Transverse colon (tissue), 4 donors: ENCODE results near the gene TWSG1. TPM values are rescaled to one million over a fixed set of nuclear protein-coding genes. Genes with fewer than 3 reads are reported as not detected.

Experiments used
- DNase-seq: peaks from one replicate; pipeline ENCODE4 v3.0.0-alpha.2; 2019
- H3K27ac ChIP-seq, 4 donors: fragments of 200-600 bp; sonication (generic); 2 replicates each; pipeline ENCODE4 v1.5.1; 2016 to 2018; ENCODE audit warnings: inconsistent platforms in 4 of 4
- H3K27me3 ChIP-seq: fragments of 200-600 bp; sonication (generic); 2 replicates; pipeline ENCODE4 v1.5.1; 2017; ENCODE audit warnings: inconsistent platforms
- H3K36me3 ChIP-seq, 4 donors: fragments of 200-600 bp; sonication (generic); 2 replicates each; pipeline ENCODE4 v1.5.1; 2017 to 2019; ENCODE audit warnings: inconsistent platforms in 4 of 4
- H3K4me1 ChIP-seq, 4 donors: fragments of 200-600 bp; sonication (generic); 2 replicates each; pipeline ENCODE4 v1.5.1; 2017 to 2020; ENCODE audit warnings: inconsistent platforms in 4 of 4
- H3K4me3 ChIP-seq, 4 donors: fragments of 200-600 bp; sonication (generic); 1 replicate in 1 of 4; 2 replicates in 3 of 4; pipeline versions ENCODE4 v1.5.1 to v1.6.1; 2017 to 2019; ENCODE audit warnings: inconsistent platforms in 4 of 4
- H3K9me3 ChIP-seq, 2 donors: fragments of 200-600 bp; sonication (generic); 2 replicates each; pipeline ENCODE4 v1.5.1; 2017 to 2019; ENCODE audit warnings: inconsistent platforms in 2 of 2
- EP300 ChIP-seq: sonication (generic); formaldehyde crosslinking; IDR thresholded peaks from one replicate; pipeline ENCODE4 v1.6.1; 2017; ENCODE audit warnings: antibody characterized with exemption, low read depth
- POLR2A ChIP-seq: fragments of 450-650 bp; IDR thresholded peaks from one replicate; pipeline ENCODE4 v1.6.1; 2016; ENCODE audit warnings: antibody characterized with exemption, mild to moderate bottlenecking, moderate library complexity
- POLR2AphosphoS5 ChIP-seq, 3 donors: sonication (generic); formaldehyde crosslinking; IDR thresholded peaks; one replicate each; pipeline ENCODE4 v1.6.1; 2016; ENCODE audit warnings: antibody characterized with exemption in 3 of 3
- WGBS, 2 donors: methylation state at CpG; one replicate each; pipeline ENCODE4 v1.1.5; 2018; ENCODE audit warnings: low coverage in 1 of 2; 5-methylcytosine and 5-hydroxymethylcytosine counted together
- in situ Hi-C, 4 donors: fragments of 200-750 bp; cut with MboI; loops; one replicate each; pipeline versions ENCODE4 v1.15.0 to v1.15.1; 2017; ENCODE audit warnings: low sequenced_read_pairs in 3 of 4, low pct_ligation_motif_present in 1 of 4, low pct_unique_long_range_greater_than_20kb in 1 of 4
- intact Hi-C: fragments of 100-400 bp; cut with DNase I; formaldehyde crosslinking; loops from one replicate; pipeline ENCODE4 v1.15.1; 2023; ENCODE audit warnings: low total_unique reads
- total RNA-seq, 4 donors: library from RNA; depleted of rRNA; stranded (reverse); fragments of >200 nt; gene quantifications; one replicate each; pipeline ENCODE4 v1.1.0, GENCODE V29; 2016
- TF ChIP-seq, protein P1 (sequence below), 5 experiments: fragments of 200-600 bp in 3 of 5; fragments of 450-650 bp in 2 of 5; sonication (generic) in 3 of 5; IDR thresholded peaks; 1 replicate in 2 of 5; 2 replicates in 3 of 5; pipeline ENCODE4 v1.5.1; 2016 to 2017; ENCODE audit warnings: antibody characterized with exemption in 5 of 5, inconsistent platforms in 3 of 5, mild to moderate bottlenecking in 2 of 5, moderate library complexity in 1 of 5

Gene TWSG1
- total RNA-seq, 4 donors from 2014 or later, result 5.6 to 29.5 (median 26.5) TPM

DNA sequence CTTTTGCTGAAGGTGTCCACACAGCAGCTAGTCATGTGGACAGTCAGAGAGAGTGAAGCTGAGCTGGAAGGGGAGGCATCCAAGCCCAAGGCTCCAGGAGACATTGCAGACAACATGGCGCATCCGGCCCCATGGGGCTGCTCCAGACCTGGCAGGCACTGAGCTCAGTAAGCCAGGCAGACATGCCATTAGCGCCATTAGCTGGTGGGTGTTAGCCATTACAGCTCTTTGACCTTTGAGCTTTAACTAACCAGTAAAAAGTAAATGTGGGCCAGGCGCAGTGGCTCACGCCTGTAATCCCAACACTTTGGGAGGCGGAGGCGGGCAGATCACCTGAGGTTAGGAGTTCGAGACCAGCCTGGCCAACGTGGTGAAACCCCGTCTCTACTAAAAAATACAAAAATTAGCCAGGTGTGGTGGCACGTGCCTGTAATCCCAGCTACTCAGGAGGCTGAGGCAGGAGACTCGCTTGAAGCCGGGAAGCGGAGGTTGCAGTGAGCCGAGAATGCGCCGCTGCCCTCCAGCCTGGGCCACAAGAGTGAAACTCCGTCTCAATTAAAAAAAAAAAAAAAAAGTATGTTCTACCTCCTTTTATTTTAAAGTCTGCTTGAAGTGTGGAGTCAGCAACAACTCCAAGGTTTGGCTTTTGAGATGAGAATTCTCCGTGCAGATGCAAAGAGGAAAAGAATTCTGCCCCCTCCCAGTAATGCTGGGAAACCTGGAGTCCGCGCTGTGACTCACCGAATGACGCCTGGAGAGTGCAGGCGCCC, 69.4 kb downstream of the TWSG1 start:
- in situ Hi-C loops (no loop called here), intact Hi-C loops (no loop called here)
- no peak overlapping the region for H3K27ac ChIP-seq
- TF ChIP-seq POLR2AphosphoS5 (IDR thresholded peaks at IDR 0.05) (no peak), EP300 (no peak), POLR2A (no peak)
- TF ChIP-seq, protein P1, sequence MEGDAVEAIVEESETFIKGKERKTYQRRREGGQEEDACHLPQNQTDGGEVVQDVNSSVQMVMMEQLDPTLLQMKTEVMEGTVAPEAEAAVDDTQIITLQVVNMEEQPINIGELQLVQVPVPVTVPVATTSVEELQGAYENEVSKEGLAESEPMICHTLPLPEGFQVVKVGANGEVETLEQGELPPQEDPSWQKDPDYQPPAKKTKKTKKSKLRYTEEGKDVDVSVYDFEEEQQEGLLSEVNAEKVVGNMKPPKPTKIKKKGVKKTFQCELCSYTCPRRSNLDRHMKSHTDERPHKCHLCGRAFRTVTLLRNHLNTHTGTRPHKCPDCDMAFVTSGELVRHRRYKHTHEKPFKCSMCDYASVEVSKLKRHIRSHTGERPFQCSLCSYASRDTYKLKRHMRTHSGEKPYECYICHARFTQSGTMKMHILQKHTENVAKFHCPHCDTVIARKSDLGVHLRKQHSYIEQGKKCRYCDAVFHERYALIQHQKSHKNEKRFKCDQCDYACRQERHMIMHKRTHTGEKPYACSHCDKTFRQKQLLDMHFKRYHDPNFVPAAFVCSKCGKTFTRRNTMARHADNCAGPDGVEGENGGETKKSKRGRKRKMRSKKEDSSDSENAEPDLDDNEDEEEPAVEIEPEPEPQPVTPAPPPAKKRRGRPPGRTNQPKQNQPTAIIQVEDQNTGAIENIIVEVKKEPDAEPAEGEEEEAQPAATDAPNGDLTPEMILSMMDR (IDR thresholded peaks at IDR 0.05), result no peak
- peak overlapping the region in 1 of 4 donors; percentile 1 for H3K4me3 ChIP-seq
- no peaks in the 10 kb centered on the region for H3K27me3 ChIP-seq
- WGBS, 2 donors, result 63 to 89% methylated on average over 2 to 24 of the region's 24 CpGs
- DNase-seq, result no peak
- H3K36me3 ChIP-seq, result no peaks in the 10 kb centered on the region
- no peaks in the 10 kb centered on the region for H3K4me1 ChIP-seq
- no peaks in the 10 kb centered on the region for H3K9me3 ChIP-seq

DNA sequence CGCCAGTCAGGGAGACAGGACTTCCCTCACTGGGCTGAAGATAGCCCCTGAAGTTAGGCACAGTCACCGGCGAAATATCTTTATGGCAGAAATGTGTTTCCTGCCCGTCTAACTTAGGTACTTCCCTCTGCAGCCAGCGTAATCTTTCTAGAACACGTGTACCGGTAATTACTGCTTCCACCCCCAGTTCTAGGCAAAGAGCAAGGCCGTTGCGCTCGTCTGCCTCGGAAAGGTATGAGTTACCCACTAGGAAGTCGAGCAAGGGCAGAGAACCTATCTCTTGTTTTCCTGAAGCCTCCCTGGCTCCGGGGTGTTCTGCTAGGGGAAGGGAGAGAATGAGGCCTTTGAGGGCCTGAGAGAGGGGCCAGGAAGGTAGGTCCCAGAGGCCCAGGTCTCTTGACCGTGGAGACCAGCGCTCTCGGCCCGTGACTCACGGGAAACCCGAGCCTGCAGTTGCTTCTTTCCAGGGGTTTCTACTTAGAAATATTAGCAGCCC, 70.0 kb downstream of the TWSG1 start:
- H3K27ac ChIP-seq, result no peak overlapping the region
- no peaks in the 10 kb centered on the region for H3K4me1 ChIP-seq
- intact Hi-C loops, result no loop called here
- in situ Hi-C loops, result no loop called here
- no peak for DNase-seq
- no peaks in the 10 kb centered on the region for H3K27me3 ChIP-seq
- no peaks in the 10 kb centered on the region for H3K36me3 ChIP-seq
- peak overlapping the region in 1 of 4 donors; percentile 1 for H3K4me3 ChIP-seq
- WGBS, 2 donors, result 75% methylated on average over 19 of the region's 19 CpGs; no CpG with 5 or more reads in 1 of the 2 donors
- TF ChIP-seq POLR2AphosphoS5 (IDR thresholded peaks at IDR 0.05), result no peak
- no peak for TF ChIP-seq EP300
- no peak for TF ChIP-seq POLR2A
- TF ChIP-seq, protein P1 (IDR thresholded peaks at IDR 0.05), result no peak
- H3K9me3 ChIP-seq, result no peaks in the 10 kb centered on the region

DNA sequence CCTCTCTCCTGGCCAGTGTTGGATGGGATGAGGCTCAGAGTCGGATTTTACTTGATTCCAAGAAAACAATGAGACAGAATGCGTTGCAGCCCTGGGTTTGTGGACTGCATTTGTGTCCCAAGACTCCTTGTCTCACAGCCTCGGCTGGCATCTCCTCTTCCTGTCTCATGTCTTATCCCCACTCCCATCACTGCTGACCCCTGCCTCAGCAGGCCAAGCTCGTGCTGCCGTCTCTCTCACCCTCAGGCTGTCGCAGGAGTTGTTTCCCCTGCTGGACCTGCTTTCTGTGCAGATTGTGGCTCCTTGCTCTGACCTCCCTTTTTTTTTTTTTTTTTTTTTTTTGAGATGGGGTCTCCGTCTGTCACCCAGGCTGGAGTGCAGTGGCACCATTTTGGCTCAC, 70.6 kb downstream of the TWSG1 start:
- H3K9me3 ChIP-seq, result no peaks in the 10 kb centered on the region
- no peaks in the 10 kb centered on the region for H3K36me3 ChIP-seq
- DNase-seq, result no peak
- intact Hi-C loops, result no loop called here
- no peaks in the 10 kb centered on the region for H3K27me3 ChIP-seq
- in situ Hi-C loops, result no loop called here
- 90 to 100% methylated on average over 4 to 7 of the region's 7 CpGs for WGBS, 2 donors
- H3K4me1 ChIP-seq, result no peaks in the 10 kb centered on the region
- TF ChIP-seq, protein P1 (IDR thresholded peaks at IDR 0.05), result no peak
- TF ChIP-seq EP300 (no peak), POLR2AphosphoS5 (IDR thresholded peaks at IDR 0.05) (no peak), POLR2A (no peak)
- no peak overlapping the region for H3K27ac ChIP-seq
- no peak overlapping the region for H3K4me3 ChIP-seq

DNA sequence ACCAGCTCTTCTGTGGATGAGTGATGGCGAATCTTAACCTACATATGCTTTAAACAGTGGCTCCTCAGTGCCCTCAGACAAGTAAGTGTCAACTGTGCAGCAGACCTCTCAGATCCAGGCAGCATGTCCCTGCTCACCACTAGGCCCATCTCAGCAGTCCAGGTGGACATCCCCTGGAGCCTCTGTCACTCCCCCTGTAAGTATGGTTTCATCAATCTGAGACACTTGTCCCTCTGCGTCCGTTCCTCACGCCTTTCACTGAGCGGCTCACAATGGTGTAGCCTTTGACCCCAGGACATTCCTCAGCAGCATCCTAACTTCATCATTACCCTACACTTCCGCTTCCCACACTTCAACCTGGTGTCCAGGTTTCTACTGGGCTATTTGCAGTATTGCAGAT, 71.4 kb downstream of the TWSG1 start:
- H3K27me3 ChIP-seq, result no peaks in the 10 kb centered on the region
- WGBS, 2 donors, result 95 to 100% methylated on average over 5 to 6 of the region's 6 CpGs
- H3K4me1 ChIP-seq, result no peaks in the 10 kb centered on the region
- H3K27ac ChIP-seq, result no peak overlapping the region
- intact Hi-C loops, result no loop called here
- TF ChIP-seq POLR2AphosphoS5 (IDR thresholded peaks at IDR 0.05) (no peak), POLR2A (no peak), EP300 (no peak)
- TF ChIP-seq, protein P1 (IDR thresholded peaks at IDR 0.05), result no peak
- H3K36me3 ChIP-seq, result no peaks in the 10 kb centered on the region
- in situ Hi-C loops, result no loop called here
- DNase-seq, result no peak
- no peaks in the 10 kb centered on the region for H3K9me3 ChIP-seq
- no peak overlapping the region for H3K4me3 ChIP-seq
